H1 (cell line): ENCODE measurements around the gene TXK. TPM values are rescaled to one million over a fixed set of nuclear protein-coding genes. Genes with fewer than 3 reads are reported as not detected.

Experiments used
- CTCF ChIA-PET: fragments of 300-600 bp; sonication (Branson Sonifier 250); formaldehyde crosslinking; loops from one replicate; lab custom pipeline; 2021; ENCODE audit not compliant: partially characterized antibody; lab: Charles Lee
- POLR2A ChIA-PET: fragments of 300-600 bp; sonication (Branson Sonifier 250); formaldehyde crosslinking; loops from one replicate; lab custom pipeline; 2021; ENCODE audit warnings: inconsistent platforms; ENCODE audit not compliant: partially characterized antibody; lab: Charles Lee
- DNase-seq, 2 experiments: peaks; one replicate each; pipeline versions ENCODE4 v3.0.0 to v3.0.0-alpha.2; 2010 to 2022; ENCODE audit warnings: low spot score in 2 of 2, low read depth in 1 of 2, mixed read lengths in 1 of 2
- FAIRE-seq: peaks from 2 replicates; lab custom pipeline; 2011; peaks lifted over from hg19 to GRCh38; lab: Jason Lieb, UNC
- H2AFZ ChIP-seq: 2 replicates; pipeline ENCODE4 v1.8.1; 2012; ENCODE audit warnings: low read length, inconsistent platforms
- H2AK5ac ChIP-seq: 2 replicates; pipeline ENCODE4 v1.6.1; 2013; ENCODE audit warnings: low read depth, low read length
- H2BK120ac ChIP-seq: replicated peaks from 2 replicates; pipeline ENCODE3; 2013; ENCODE audit warnings: low read depth, low read length, inconsistent platforms
- H2BK12ac ChIP-seq: 2 replicates; pipeline ENCODE4 v1.6.1; 2013; ENCODE audit warnings: low read depth, low read length
- H2BK15ac ChIP-seq: 2 replicates; pipeline ENCODE4 v1.6.1; 2013; ENCODE audit warnings: low read length
- H2BK20ac ChIP-seq: 2 replicates; pipeline ENCODE4 v1.6.1; 2013; ENCODE audit warnings: low read length
- H2BK5ac ChIP-seq: 2 replicates; pipeline ENCODE4 v1.6.1; 2013; ENCODE audit warnings: low read depth, low read length
- H3K14ac ChIP-seq: 2 replicates; pipeline ENCODE4 v1.6.1; 2013; ENCODE audit warnings: inconsistent platforms; ENCODE audit not compliant: insufficient read length
- H3K18ac ChIP-seq: 2 replicates; pipeline ENCODE4 v1.6.1; 2013; ENCODE audit warnings: low read length; ENCODE audit errors: extremely low read depth
- H3K23ac ChIP-seq: 2 replicates; pipeline ENCODE4 v1.6.1; 2013; ENCODE audit warnings: inconsistent platforms; ENCODE audit not compliant: insufficient read length
- H3K23me2 ChIP-seq: 2 replicates; pipeline ENCODE4 v1.6.1; 2013; ENCODE audit warnings: low read depth, low read length
- H3K27ac ChIP-seq: 2 replicates; pipeline ENCODE4 v1.6.1; 2011; ENCODE audit warnings: low read depth, low read length, inconsistent platforms
- H3K27me3 ChIP-seq, 4 experiments: replicated peaks in 1 of 4; 1 replicate in 1 of 4; 2 replicates in 3 of 4; pipeline versions ENCODE4 v1.6.1 to v1.8.1; 2011 to 2013; ENCODE audit warnings: low read length in 3 of 4, mild to moderate bottlenecking in 3 of 4, inconsistent platforms in 2 of 4, mixed read lengths in 2 of 4, moderate library complexity in 1 of 4; ENCODE audit not compliant: control insufficient read depth in 3 of 4, insufficient read depth in 3 of 4; ENCODE audit errors: extremely low read depth in 1 of 4
- H3K36me3 ChIP-seq, 4 experiments: 2 replicates each; pipeline versions ENCODE4 v1.6.1 to v1.8.1; 2011 to 2013; ENCODE audit warnings: mild to moderate bottlenecking in 4 of 4, low read length in 3 of 4, moderate library complexity in 2 of 4, control low read depth in 1 of 4, inconsistent platforms in 1 of 4; ENCODE audit not compliant: insufficient read depth in 4 of 4, control insufficient read depth in 2 of 4
- H3K4ac ChIP-seq: replicated peaks from 2 replicates; pipeline ENCODE3; 2013; ENCODE audit warnings: low read length, low read depth, mixed read lengths, inconsistent platforms; ENCODE audit not compliant: insufficient read length
- H3K4me1 ChIP-seq, 4 experiments: replicated peaks in 1 of 4; 1 replicate in 1 of 4; 2 replicates in 3 of 4; pipeline versions ENCODE4 v1.6.1 to v1.8.1; 2011 to 2013; ENCODE audit warnings: low read length in 3 of 4, inconsistent platforms in 2 of 4, mixed read lengths in 1 of 4; ENCODE audit not compliant: insufficient read depth in 4 of 4, control insufficient read depth in 3 of 4
- H3K4me2 ChIP-seq, 2 experiments: 2 replicates each; pipeline versions ENCODE4 v1.6.1 to v1.8.1; 2011 to 2013; ENCODE audit warnings: low read depth in 2 of 2, low read length in 2 of 2, control low read depth in 1 of 2, inconsistent platforms in 1 of 2, mild to moderate bottlenecking in 1 of 2; ENCODE audit not compliant: insufficient read depth in 1 of 2
- H3K4me3 ChIP-seq, 4 experiments: fragments of 200-600, 300-600 bp in 1 of 4; sonication (generic), shearing (Covaris generic), sonication (Bioruptor Twin) in 1 of 4; 2 replicates each; pipeline versions ENCODE4 v1.5.1 to v1.8.1; 2011 to 2016; ENCODE audit warnings: low read length in 4 of 4, low read depth in 3 of 4, control low read depth in 2 of 4, inconsistent platforms in 2 of 4, mild to moderate bottlenecking in 2 of 4, mixed read lengths in 1 of 4, moderate library complexity in 1 of 4; ENCODE audit not compliant: insufficient read depth in 2 of 4; ENCODE audit errors: extremely low read depth in 1 of 4
- H3K56ac ChIP-seq: replicated peaks from 2 replicates; pipeline ENCODE3; 2013; ENCODE audit warnings: low read depth, mild to moderate bottlenecking, mixed read lengths, low read length, inconsistent platforms; ENCODE audit not compliant: insufficient read length
- H3K79me1 ChIP-seq: 2 replicates; pipeline ENCODE4 v1.6.1; 2013; ENCODE audit warnings: low read depth, low read length, control low read depth
- H3K79me2 ChIP-seq, 2 experiments: 2 replicates each; pipeline versions ENCODE4 v1.6.1 to v1.8.1; 2012 to 2013; ENCODE audit warnings: low read length in 2 of 2, mild to moderate bottlenecking in 2 of 2, inconsistent platforms in 1 of 2; ENCODE audit not compliant: insufficient read depth in 2 of 2, control insufficient read depth in 1 of 2
- H3K9ac ChIP-seq, 4 experiments: replicated peaks in 1 of 4; 1 replicate in 1 of 4; 2 replicates in 3 of 4; pipeline versions ENCODE4 v1.6.1 to v1.8.1; 2011 to 2013; ENCODE audit warnings: low read depth in 3 of 4, low read length in 3 of 4, control low read depth in 2 of 4, mild to moderate bottlenecking in 2 of 4, moderate library complexity in 2 of 4, inconsistent platforms in 1 of 4; ENCODE audit errors: extremely low read depth in 1 of 4
- H3K9me3 ChIP-seq, 2 experiments: 2 replicates each; pipeline versions ENCODE4 v1.6.1 to v1.8.1; 2012 to 2013; ENCODE audit warnings: mild to moderate bottlenecking in 2 of 2, moderate library complexity in 2 of 2, control low read depth in 1 of 2, inconsistent platforms in 1 of 2, low read depth in 1 of 2, low read length in 1 of 2, mixed read lengths in 1 of 2; ENCODE audit not compliant: insufficient read depth in 2 of 2
- H4K20me1 ChIP-seq, 2 experiments: replicated peaks in 1 of 2; 2 replicates each; pipeline versions ENCODE3 to v1.8.1; 2011 to 2013; ENCODE audit warnings: inconsistent platforms in 2 of 2, low read length in 2 of 2, mild to moderate bottlenecking in 1 of 2; ENCODE audit not compliant: insufficient read depth in 2 of 2, control insufficient read depth in 1 of 2
- H4K5ac ChIP-seq: 2 replicates; pipeline ENCODE4 v1.6.1; 2013; ENCODE audit warnings: low read length, low read depth, mixed read lengths, inconsistent platforms; ENCODE audit not compliant: insufficient read length
- H4K8ac ChIP-seq: 2 replicates; pipeline ENCODE4 v1.8.0; 2013; ENCODE audit warnings: mild to moderate bottlenecking, moderate library complexity, low read length, inconsistent platforms; ENCODE audit not compliant: insufficient read depth; ENCODE audit errors: extremely low read depth
- H4K91ac ChIP-seq: replicated peaks from 2 replicates; pipeline ENCODE3; 2013; ENCODE audit warnings: low read length, mixed read lengths, inconsistent platforms; ENCODE audit not compliant: insufficient read length
- CBX5 ChIP-seq: fragments of 300-800, 300-1000 bp; sonication (generic); IDR thresholded peaks from 2 replicates; pipeline ENCODE4 v1.7.1; 2016; ENCODE audit warnings: antibody characterized with exemption, low read length, low read depth
- EGR1 ChIP-seq: IDR thresholded peaks from 2 replicates; pipeline ENCODE4 v1.6.1; 2011; ENCODE audit warnings: low read depth, low read length, borderline replicate concordance
- KDM1A ChIP-seq: fragments of 200-600, 300-600 bp; sonication (generic); IDR thresholded peaks from 2 replicates; pipeline ENCODE4 v1.7.1; 2016; ENCODE audit warnings: mild to moderate bottlenecking, low read length, borderline replicate concordance
- KDM5A ChIP-seq: fragments of 200-600 bp; IDR thresholded peaks from 2 replicates; pipeline ENCODE4 v1.7.1; 2012; ENCODE audit warnings: mild to moderate bottlenecking, low read length, inconsistent platforms, mixed read lengths
- SIRT6 ChIP-seq: IDR thresholded peaks from one replicate; pipeline ENCODE4 v1.7.1; 2012; ENCODE audit warnings: low read length, inconsistent platforms
- SP1 ChIP-seq: IDR thresholded peaks from 2 replicates; pipeline ENCODE4 v1.6.1; 2011; ENCODE audit warnings: low read depth, low read length
- SP4 ChIP-seq: IDR thresholded peaks from 2 replicates; pipeline ENCODE4 v1.6.1; 2012; ENCODE audit warnings: low read length, inconsistent platforms
- SUZ12 ChIP-seq: fragments of 200-600 bp; sonication (generic); IDR thresholded peaks from 2 replicates; pipeline ENCODE4 v1.6.1; 2012; ENCODE audit warnings: mild to moderate bottlenecking, inconsistent platforms, low read length, moderate library complexity, mixed read lengths
- WGBS, 2 experiments: shearing (Covaris generic) in 1 of 2; methylation state at CpG; one replicate each; pipeline versions ENCODE4 v1.1.6 to v1.1.7; 2013 to 2015; ENCODE audit warnings: low lambda C conversion rate in 2 of 2, mixed read lengths in 2 of 2, inconsistent platforms in 1 of 2, low coverage in 1 of 2, missing lambda C conversion rate in 1 of 2; ENCODE audit not compliant: insufficient replicate concordance in 2 of 2, insufficient coverage in 1 of 2, insufficient read length in 1 of 2; ENCODE audit errors: extremely low coverage in 1 of 2, missing lambda C conversion rate in 1 of 2; 5-methylcytosine and 5-hydroxymethylcytosine counted together
- polyA plus RNA-seq, 7 experiments: library from polyadenylated mRNA; depleted of rRNA in 3 of 7; stranded (reverse) in 5 of 7; unstranded in 2 of 7; fragments of >200 nt in 5 of 7; fragments of 200-250 nt in 2 of 7; gene quantifications; 1 replicate in 5 of 7; 2 replicates in 1 of 7; 4 replicates in 1 of 7; pipeline versions ENCODE4 v1.2.1 to v1.2.3, GENCODE V29; 2011 to 2013; ENCODE audit warnings: missing spikeins in 2 of 7, mixed read lengths in 2 of 7
- total RNA-seq: library from RNA; stranded (reverse); fragmentation: NEBNext Ultra II Directional; extraction: Animal tissue kit (Norgen Biotek cat#: 25700); gene quantifications from 2 replicates; pipeline ENCODE4 v1.2.1, GENCODE V29; 2021
- TF ChIP-seq, protein P1 (sequence below): IDR thresholded peaks from 2 replicates; pipeline ENCODE4 v1.6.1; 2012; ENCODE audit warnings: inconsistent platforms
- TF ChIP-seq, protein P2 (sequence below): IDR thresholded peaks from 2 replicates; pipeline ENCODE4 v1.6.1; 2011; ENCODE audit warnings: low read depth, mild to moderate bottlenecking, low read length; ENCODE audit not compliant: insufficient read depth

TXK gene
- total and polyA plus RNA-seq, 2 of the 8 experiments (the other 6 are each of a cell fraction or from before 2014, with no cell fraction given), result not detected

DNA sequence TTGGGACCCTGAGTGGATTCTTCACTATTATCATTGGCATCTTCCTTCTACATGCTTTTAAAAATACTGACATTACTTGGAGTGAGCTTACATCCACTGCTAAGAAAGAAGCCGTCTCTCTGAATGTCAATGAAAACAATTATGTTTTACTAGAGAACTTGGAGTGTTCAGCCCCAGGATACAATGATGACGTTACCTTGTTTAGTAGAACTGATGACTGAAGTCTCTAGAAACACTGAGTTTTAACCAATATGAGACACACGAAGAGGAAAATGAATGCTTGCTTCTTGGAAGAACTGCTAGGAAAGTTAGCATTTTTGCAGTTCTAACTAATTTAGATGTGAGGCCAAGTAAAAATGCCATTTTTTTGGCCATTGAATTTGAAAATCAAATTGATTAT is 98.1 kb downstream of the TXK start:
- Histone ChIP-seq H3K4me2 (no peak overlapping the region), H3K56ac (no peak overlapping the region), H2BK15ac (no peak overlapping the region), H3K4me1 (no peaks in the 10 kb centered on the region; a peak in 1 of 7 replicates), H2AFZ (no peak overlapping the region), H3K23ac (no peak overlapping the region), H3K27ac (no peak overlapping the region), H2BK120ac (no peak overlapping the region), H3K14ac (no peak overlapping the region), H3K4me3 (no peak overlapping the region), H3K9ac (no peak overlapping the region), H3K23me2 (no peaks in the 10 kb centered on the region), H4K8ac (no peak overlapping the region), H3K9me3 (no peaks in the 10 kb centered on the region), H3K27me3 (no peaks in the 10 kb centered on the region), H3K79me2 (no peaks in the 10 kb centered on the region), H2BK5ac (no peak overlapping the region), H3K79me1 (no peaks in the 10 kb centered on the region; the same call in 1 of the 2 replicates), H2AK5ac (no peak overlapping the region), H3K4ac (no peak overlapping the region), H4K5ac (no peak overlapping the region), H3K36me3 (peaks cover 0 to 3% (median 0%) of the 10 kb centered on the region in 4 experiments; a peak in 1 of 8 replicates), H4K20me1 (no peaks in the 10 kb centered on the region), H2BK20ac (no peak overlapping the region), H2BK12ac (no peak overlapping the region), H4K91ac (no peak overlapping the region), H3K18ac (no peak overlapping the region)
- FAIRE-seq (no peak), DNase-seq (no peak)
- 88% methylated on average over 3 of the region's 3 CpGs; no CpG with 5 or more reads in 1 of the 2 experiments for WGBS, 2 experiments
- CTCF ChIA-PET, result interaction anchor here (0.5 to 5.9 kb wide), 11 partner anchors 11 to 1031 kb away, joined by 3 to 56 read pairs (median 4); no protein-coding TSS in a partner anchor
- POLR2A ChIA-PET, result interaction anchor here (1.0 kb wide), 1 partner anchor 12 kb away, joined by 4 read pairs; no protein-coding TSS in a partner anchor
- TF ChIP-seq, protein P1, sequence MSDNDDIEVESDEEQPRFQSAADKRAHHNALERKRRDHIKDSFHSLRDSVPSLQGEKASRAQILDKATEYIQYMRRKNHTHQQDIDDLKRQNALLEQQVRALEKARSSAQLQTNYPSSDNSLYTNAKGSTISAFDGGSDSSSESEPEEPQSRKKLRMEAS, result no peak
- TF ChIP-seq SIRT6, result no peak
- no peak for TF ChIP-seq CBX5
- no peak for TF ChIP-seq SUZ12
- no peak for TF ChIP-seq KDM1A
- no peak for TF ChIP-seq SP1
- TF ChIP-seq, protein P2, sequence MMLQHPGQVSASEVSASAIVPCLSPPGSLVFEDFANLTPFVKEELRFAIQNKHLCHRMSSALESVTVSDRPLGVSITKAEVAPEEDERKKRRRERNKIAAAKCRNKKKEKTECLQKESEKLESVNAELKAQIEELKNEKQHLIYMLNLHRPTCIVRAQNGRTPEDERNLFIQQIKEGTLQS, result no peak
- no peak for TF ChIP-seq KDM5A
- TF ChIP-seq EGR1, result no peak
- TF ChIP-seq SP4, result no peak
